ENCODE results near the gene TMEM61.

Gene TMEM61

DNA sequence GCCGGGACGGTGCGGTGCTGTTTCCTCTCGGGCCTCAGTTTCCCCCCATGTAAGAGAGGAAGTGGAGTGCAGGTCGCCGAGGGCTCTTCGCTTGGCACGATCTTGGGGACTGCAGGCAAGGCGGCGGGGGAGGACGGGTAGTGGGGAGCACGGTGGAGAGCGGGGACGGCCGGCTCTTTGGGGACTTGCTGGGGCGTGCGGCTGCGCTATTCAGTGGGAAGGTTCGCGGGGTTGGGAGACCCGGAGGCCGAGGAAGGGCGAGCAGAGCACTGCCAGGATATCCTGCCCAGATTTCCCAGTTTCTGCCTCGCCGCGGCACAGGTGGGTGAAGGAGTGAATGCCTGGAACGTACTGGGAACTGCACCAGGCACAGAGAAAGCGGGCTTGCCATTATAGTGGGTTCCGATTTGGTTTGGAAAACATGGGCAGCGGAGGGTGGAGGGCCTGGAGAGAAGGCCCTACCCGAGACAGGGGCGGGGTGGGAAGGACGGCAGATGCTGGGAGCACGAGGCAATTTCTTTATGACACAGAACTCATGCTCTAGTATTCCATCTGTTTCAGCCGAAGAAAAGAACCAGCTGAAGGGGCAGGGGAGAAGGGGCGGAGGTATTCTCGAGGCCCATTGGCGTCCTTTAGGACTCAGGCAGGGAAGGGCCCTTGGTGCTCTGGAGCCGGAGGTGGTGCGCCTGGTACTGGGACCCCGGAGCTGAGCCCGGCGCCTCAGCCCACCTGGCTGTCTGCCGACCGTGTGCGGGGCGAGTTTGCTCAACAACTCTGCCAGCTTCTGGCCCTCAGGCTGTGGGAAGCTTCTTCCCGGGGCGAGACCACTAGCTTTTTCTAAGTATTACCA lies 59.9 kb downstream of the TMEM61 start:
- no peak for FAIRE-seq

DNA sequence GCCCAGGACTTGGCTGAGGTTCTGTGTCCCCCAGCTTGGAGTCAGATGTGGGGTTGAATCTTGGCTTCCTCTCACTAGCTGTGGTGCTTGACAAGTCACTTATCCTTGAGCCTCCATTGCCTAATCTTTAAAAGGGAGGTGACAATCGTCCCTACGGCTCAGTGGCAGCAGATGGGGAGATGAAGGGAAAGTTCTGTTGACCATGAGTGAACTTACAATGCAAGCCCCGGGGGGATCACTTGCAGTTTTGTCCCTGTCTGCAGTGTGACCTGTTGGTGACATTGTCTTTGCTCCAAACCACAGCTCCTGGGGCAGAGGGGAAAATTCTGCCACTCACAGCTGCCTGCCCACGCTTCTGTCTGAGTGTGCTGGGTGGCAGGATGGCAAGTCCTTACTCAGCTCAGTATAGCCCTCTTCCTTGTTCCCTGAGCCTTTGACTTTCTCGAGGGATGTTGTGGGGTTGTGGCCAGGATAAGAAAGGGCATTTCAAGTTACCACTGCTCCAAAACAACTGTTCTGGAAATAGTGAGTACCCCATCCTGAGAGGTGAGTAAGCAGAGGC lies 60.6 kb downstream of the TMEM61 start:
- FAIRE-seq, result no peak

DNA sequence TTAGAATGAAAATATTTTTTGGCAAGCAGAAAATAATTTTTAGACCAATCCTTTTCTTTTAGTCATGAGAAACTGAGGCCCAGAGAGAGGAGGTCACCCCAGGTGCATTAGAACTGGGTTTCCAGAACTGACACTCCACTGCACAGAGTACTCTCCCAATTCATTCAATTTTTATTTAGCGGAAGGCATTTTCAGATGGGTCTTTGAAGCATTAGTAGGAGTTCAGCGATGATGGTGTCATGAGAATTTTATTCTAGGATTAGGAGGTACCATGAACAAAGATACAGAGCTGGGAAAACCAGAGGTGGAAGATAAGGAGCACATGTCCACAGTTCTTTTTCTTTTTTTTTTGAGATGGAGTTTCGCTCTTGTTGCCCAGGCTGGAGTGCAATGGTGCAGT lies 61.2 kb downstream of the TMEM61 start:
- no peak for FAIRE-seq
